Activated CD4-positive, alpha-beta T cell treated with anti-CD3 and anti-CD28 coated beads, Interleukin-10, Interleukin-2, amounts not matched to agents 100 ng/mL and 50 ng/mL, durations not matched to agents 16 hours and 8 hours (primary cell): ENCODE results near the gene SLC2A8.
A peak's percentile ranks its signal among the peaks of the same experiment; 100 is the strongest.

Experiments
- DNase-seq: peaks from one replicate; pipeline ENCODE4 v3.0.0-alpha.2; 2020

SLC2A8 gene

GRCh38 chr9:127382541-127382940, 14.4 kb upstream of the SLC2A8 start:
- no peak for DNase-seq

GRCh38 chr9:127384016-127384730, 12.8 kb upstream of the SLC2A8 start:
- DNase-seq, result no peak

GRCh38 chr9:127384901-127385300, 12.1 kb upstream of the SLC2A8 start:
- no peak for DNase-seq

GRCh38 chr9:127386249-127386648, 10.7 kb upstream of the SLC2A8 start:
- DNase-seq, result no peak

- no peak for DNase-seq
Measured at GRCh38 chr9:127386981-127387380, 10.0 kb upstream of the SLC2A8 start.

GRCh38 chr9:127388037-127388855, 8.7 kb upstream of the SLC2A8 start:
- DNase-seq, result peak; percentile 94

- peak; percentile 30 for DNase-seq
Measured at GRCh38 chr9:127388856-127389238, 8.1 kb upstream of the SLC2A8 start.

- no peak for DNase-seq
Measured at GRCh38 chr9:127389381-127390247, 7.4 kb upstream of the SLC2A8 start.

- no peak for DNase-seq
Measured at GRCh38 chr9:127390248-127390545, 6.8 kb upstream of the SLC2A8 start.

- peak; percentile 15 for DNase-seq
Measured at GRCh38 chr9:127390563-127390962, 6.4 kb upstream of the SLC2A8 start.

- no peak for DNase-seq
Measured at GRCh38 chr9:127392166-127392565, 4.8 kb upstream of the SLC2A8 start.

GRCh38 chr9:127392976-127393375, 4.0 kb upstream of the SLC2A8 start:
- no peak for DNase-seq

GRCh38 chr9:127393645-127394044, 3.3 kb upstream of the SLC2A8 start:
- DNase-seq, result no peak

GRCh38 chr9:127395497-127396252, 1.3 kb upstream of the SLC2A8 start:
- no peak for DNase-seq

- no peak for DNase-seq
Measured at GRCh38 chr9:127396253-127396807, 639 bp upstream of the SLC2A8 start.

GRCh38 chr9:127397646-127398274, 791 bp downstream of the SLC2A8 start:
- peak; percentile 47 for DNase-seq

- no peak for DNase-seq
Measured at GRCh38 chr9:127398275-127398647, 1.3 kb downstream of the SLC2A8 start.

- DNase-seq, result no peak
Measured at GRCh38 chr9:127398715-127399400, 1.9 kb downstream of the SLC2A8 start.

GRCh38 chr9:127399736-127400269, 2.8 kb downstream of the SLC2A8 start:
- DNase-seq, result no peak

- DNase-seq, result no peak
Measured at GRCh38 chr9:127402401-127403090, 5.6 kb downstream of the SLC2A8 start.
